GM18517 (cell line): ENCODE results near the gene RASAL2.
"Not testable (repeated sequence)": the region's sequence is repeated elsewhere in the genome, so short reads cannot be mapped to it uniquely, and the experiment has no call there.

Experiments
- ATAC-seq: cut with Tn5 transposase; IDR thresholded peaks from one replicate; pipeline ENCODE4 v1.9.1; 2021; ENCODE audit warnings: mild to moderate bottlenecking, moderate library complexity; ENCODE audit not compliant: unreplicated experiment

RASAL2 gene

DNA sequence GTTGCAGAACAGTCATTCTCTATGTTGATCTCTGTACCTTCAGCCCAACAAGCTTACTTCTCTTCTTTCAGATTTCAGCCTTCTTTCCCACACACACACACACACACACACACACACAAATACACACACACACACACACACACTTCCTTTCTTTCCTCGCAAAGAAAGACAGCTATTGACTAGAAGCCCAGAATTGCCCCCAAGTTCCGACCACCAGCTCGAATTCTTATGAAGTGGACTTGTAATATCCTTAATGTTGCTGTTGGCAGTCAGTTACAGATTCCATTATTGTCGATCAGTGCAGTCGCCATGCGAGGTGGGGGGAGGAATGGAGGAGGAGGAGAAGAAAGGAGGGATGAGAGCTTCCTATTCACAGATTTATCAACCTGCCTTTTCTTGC, 277.3 kb downstream of the RASAL2 start:
- ATAC-seq: no peak

DNA sequence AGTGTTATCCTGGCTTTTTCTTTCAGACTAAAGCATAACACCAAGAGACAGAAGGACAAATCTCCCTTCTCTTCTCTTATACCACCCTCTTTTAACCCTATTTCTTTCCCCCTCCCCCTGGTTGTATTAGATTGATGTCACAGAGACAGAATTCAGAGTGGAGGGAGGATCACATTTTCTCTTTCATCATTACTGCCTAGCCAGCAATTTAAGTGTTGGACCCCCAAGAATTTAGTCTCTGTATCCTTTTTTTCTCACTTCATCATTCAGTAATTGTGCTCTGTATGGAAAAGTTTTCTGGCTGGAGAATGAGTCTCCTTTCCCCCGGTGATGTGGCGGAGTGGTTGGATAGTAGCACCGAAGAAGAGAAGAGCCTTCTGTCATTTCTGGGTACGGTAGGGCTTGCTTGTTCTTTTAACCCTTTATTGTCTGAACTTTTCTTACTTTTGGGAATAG, 278.1 kb downstream of the RASAL2 start:
- no peak for ATAC-seq

DNA sequence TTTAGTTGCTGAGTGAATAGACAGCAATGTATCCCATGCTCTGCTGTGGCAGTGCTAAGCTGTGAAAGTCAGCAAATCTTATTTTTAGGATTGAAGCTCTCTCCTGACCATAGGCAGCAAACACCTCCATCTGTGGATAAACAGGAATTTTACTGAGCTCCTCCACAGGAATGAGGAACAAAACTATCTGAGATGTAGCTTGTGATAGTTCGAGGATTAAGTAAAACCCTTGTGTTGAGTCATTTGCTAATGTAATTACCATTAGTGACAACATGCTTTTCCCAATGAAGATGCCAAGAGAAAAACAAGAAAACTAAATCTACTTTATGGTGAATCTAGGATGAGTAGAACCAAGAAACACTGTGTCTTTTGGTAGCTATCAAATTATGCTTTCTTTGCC, 280.1 kb downstream of the RASAL2 start:
- no peak for ATAC-seq

DNA sequence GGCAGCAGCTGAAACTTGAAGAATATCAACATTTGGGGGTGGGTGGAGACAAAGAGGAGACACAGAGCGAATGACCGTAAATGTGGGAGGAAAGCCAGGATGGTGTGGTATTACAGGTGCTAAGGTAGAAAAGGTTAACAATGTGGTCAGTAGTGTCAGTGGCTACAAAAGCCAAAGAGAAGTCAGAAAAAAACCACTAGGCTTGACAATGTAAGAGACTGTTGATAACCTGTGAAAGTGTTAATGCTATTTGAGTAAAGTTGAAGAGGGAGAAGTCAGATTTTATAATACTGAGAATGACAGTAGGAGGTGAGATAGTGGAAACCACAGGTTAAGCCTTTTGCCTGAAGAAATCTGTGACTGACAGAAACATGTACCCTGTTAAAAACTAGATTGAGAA, 282.1 kb downstream of the RASAL2 start:
- no peak for ATAC-seq

DNA sequence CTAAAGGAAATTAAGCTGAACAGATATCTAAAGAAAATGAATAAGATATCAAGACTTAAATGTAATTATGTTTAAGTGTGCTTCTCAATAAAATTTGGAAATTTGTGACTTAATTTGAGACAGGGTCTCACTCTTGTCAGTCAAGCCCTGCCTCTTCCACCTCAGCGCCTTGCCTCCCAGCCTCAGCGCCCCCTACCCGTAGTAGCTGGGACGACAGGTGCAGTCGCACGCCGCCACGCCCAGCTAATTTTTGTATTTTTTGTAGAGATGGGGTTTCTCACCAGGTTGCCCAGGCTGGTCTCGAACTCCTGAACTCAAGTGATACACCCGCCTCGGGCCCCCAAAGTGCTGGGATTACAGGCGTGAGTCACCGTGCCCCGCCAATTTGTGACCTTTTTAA, 285.9 kb downstream of the RASAL2 start:
- ATAC-seq: no peak

DNA sequence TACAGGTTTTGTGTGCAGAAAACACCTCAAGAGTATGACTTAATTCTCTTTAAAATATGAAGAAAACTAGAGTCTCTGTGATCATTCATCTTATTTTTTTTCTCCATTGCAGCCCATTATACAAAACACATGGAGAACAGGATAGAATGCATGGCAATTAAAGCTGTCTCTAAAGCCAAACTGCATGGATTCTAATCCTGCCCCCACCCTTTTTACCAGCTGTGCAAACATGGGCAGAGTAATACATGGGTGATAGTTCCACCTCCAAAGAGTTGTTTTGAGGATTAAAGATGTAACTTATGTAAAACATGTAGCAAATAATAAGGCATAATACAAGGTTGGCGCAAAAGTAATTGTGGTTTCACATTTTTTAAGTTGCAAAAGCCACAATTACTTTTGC, 288.5 kb downstream of the RASAL2 start:
- ATAC-seq: no peak

DNA sequence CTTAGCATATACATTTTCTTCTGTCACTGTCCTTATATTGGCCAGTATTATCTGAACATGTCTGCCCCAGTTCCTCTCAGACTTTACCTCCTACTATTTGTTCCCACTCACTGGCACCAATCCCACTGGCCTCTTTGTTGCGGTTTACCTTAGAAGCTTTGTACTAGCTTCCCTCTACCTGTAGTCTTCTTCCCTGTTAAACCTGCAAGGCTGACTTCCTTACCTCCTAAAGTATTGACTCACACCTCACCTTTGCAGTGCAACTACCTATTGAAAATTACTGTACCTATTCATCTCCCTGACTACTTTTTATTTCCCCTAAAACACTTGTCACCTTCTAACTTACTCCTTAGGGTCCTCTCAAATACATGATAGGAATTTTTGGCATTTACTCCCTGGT, 291.8 kb downstream of the RASAL2 start:
- no peak for ATAC-seq

DNA sequence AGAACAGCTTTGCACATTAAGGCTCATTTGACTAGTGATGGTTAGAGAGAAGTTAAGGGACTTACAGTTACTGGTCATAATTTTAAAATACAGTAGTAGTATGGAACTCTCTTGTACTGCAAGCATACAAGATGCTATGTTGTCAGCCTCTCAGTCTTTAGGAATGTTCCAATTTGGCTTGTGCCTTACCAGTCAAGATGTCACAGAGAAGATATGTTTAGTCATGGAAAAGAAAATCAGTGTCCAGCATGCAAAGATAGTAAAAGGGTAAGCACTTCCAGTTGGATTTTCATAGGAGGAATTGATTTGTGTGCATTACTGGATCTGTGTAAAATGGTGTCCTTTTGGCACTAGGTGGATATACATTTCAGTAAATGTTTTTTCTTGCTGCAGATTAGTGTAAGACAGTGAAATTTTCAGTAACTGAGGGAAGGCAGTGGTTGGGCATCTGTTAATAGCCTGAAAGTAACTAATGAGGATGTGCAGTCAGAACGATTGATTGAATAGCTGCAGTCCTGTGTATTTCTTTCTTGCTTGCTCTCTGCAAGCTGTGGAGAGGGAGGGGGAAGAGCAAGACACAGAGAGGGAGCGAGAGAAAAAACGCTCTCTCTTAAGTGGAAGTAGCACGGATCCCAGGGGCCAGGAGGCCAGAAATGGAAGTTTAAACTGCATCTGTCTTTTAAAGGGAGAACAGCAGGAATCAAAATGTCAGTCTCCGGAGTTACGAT, 294.7 kb downstream of the RASAL2 start:
- ATAC-seq: no peak

DNA sequence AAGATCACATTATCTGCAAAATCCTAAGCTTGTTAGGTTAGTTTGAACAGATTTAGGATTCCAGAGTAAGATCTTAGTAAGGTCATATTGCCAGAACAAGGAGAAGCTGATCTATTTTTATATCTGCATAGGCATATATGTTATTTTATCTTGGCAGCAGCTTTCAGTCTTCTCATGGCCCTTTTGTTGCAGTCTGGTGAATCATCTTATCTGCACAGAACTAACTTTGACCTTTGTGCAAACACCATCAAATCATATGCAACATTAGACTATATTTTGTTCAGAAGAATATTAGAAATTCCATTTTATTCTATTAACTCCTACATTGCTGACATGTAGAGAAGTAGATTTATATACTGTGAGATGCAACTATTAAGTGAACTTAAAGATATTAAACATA, 295.5 kb downstream of the RASAL2 start:
- ATAC-seq: no peak

DNA sequence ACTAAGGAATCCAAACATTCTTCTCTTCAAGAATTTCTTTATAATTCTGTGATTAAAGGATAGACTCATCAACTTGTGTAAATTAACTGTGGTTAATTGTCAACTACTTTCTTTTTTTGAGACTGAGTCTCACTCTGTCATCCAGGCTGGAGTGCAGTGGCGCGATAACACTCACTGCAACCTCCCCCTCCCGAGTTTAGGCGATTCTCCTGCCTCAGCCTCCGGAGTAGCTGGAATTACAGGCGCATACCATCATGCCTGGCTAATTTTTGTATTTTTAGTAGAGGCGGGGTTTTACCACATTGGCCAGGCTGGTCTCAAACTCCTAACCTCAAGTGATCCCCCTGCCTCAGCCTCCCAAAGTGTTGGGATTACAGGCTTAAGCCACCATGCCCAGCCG, 296.4 kb downstream of the RASAL2 start:
- ATAC-seq: not testable (repeated sequence)

DNA sequence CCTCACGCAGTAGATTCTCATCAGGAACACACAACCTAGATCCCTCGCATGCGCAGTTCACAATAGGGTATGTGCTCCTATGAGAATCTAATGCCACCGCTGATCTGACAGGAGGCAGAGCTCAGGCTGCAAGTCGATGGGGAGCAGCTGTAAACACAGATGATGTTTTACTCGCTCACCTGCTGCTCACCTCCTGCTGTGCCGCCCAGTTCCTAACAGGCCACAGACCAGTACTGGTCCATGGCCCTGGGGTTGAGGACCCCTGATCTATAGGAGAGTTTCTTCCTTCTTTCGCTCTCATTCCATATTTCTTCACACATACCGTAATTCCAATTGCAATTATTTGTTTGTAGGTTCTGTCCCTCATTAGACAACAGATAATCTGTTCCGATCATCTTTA, 299.5 kb downstream of the RASAL2 start:
- no peak for ATAC-seq

DNA sequence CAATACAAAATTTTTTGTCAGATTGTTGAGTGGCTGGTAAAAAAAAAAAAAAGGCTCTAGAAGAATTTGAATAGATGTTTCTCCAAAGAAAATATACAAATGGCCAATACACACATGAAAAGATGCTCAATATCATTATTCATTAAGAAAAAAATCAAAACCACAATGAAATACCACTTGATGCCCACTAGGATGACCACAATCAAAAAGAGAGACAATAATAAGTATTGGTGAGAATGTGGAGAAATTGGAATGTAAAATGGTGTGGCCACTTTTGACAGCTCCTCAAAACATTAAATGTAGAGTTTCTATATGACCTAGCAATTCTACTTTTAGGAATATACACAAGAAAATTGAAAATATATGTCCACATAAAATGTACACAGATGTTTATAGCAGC, 302.9 kb downstream of the RASAL2 start:
- no peak for ATAC-seq

DNA sequence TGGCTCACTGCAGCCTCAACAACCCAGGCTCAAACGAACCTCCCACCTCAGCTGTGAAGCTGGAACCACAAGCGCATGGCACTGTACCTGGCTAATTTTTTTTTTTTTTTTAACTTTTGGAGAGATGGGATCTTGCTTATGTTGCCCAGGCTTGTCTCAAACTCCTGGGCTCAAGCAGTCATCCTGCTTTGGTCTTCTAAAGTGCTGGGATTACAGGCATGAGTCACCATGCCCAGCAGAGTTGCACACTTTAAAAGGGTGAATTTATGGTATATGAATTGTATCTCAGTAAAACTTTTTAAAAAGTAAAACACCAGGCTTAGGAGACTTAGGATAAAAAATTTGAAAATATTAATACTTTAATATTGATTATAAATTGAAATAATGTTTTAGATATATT, 303.8 kb downstream of the RASAL2 start:
- ATAC-seq: no peak

DNA sequence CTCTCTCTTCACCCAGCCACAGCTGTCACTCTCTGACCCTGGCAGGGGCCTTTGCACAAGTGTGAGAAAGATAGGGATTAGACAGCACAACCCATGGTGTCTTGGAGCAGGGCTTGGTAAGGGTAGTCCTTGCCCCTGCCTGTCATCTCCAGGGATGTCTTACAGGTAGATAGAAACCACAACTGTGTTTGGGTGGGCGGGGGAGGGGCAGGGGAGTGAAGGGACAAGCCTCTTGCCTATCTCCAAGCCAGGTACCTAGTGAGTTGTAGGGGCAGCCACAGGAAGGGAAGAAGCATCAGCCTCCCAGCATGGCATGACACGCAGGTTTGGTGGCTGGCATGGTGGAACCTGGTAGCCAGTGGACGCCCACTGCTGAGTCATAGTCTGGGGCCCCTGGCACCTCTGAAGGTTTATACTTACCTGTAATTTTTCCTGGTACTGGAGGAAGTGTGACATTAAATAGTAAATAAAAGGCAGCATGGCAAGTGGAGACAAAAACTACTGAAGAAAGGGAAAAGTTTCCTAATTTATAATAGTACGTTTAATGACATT, 305.3 kb downstream of the RASAL2 start:
- ATAC-seq: no peak

DNA sequence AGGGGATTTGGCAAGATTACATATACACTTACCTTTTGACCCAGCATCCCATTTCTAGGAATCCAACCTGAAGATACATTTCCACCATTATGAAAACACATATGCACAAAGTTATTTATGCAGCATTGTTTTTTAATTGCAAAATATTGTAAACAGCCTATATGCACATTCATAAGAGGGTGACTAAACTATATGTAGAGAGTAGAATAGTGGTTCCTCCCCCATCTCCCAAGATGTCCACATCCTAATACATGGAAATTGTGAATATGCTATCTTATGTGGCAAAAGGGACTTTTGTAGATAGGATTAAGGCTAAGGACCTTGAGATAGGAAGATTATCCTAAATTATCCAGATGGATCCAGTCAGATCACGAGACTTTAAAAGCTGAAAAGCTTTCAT, 311.2 kb downstream of the RASAL2 start:
- no peak for ATAC-seq

DNA sequence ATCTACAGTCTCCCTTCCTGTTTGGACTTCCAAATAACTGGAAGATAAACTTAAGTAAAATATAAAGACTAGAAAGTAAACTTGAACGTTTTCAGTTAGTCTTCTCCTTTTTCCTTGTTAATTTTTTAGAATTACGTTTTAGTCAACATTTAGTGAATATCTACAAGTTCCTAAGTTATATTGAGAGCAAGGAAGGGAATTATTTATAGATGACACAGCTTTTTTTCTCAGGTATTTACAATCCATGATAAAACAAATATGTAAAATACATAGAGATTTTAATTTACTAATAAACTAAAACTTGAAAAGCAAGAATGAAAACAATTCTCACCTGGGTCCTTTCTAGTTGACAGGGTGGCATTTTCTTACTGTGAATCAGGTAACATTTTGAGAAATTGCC, 313.3 kb downstream of the RASAL2 start:
- ATAC-seq: no peak

DNA sequence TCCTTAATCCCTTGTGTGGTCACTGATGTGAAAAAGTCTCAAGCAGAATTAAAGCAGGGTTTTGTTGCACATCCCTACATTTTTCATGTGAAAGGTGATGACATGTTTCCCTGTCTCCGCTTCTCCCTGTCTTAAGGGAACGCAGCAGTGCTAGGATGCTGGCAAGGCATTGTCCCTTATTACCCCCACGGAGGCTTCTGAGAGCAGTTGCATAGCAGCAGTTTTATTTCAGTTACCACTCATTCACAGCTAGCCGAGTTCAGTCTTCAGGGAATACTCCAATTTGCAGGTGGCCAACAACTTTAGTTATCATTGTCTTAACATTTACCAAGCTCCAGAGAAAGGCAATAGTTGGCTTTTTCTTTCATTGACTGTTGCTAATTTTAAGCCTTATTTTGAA, 313.8 kb downstream of the RASAL2 start:
- no peak for ATAC-seq

DNA sequence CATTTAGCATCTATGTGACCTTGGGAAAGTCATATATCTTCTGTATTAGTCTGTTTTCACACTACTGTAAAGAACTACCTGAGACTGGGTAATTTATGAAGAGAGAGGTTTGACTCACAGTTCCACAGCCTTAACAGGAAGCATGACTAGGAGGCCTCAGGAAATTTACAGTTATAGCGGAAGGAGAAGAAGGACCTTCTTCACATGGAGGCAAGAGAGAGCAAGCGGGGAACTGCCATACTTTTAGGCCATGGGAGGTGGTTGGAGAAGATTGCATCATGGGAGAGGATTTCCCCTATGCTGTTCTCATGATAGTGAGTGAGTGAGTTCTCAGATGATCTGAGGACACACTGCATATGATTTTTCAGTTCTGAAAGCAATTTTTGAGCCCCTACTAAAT, 315.0 kb downstream of the RASAL2 start:
- no peak for ATAC-seq

DNA sequence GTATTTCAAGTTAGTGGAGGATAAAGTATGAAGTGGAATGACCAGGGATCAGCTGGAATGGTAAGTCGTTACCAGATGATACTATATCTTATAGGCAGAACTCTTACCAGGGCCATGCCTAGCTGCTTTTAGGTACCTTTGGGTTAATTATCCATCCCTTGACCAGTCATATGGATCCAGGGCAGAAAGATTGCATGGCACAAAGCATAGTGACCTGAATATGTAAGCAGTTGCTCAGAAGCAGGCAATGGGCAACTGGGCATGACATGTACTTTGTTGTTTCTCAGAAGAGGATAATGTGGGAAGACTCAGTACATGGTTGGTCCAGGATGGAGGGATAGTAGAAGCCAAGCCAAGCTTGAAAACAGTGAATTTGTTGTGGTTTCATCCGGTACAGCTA, 315.6 kb downstream of the RASAL2 start:
- ATAC-seq: no peak

DNA sequence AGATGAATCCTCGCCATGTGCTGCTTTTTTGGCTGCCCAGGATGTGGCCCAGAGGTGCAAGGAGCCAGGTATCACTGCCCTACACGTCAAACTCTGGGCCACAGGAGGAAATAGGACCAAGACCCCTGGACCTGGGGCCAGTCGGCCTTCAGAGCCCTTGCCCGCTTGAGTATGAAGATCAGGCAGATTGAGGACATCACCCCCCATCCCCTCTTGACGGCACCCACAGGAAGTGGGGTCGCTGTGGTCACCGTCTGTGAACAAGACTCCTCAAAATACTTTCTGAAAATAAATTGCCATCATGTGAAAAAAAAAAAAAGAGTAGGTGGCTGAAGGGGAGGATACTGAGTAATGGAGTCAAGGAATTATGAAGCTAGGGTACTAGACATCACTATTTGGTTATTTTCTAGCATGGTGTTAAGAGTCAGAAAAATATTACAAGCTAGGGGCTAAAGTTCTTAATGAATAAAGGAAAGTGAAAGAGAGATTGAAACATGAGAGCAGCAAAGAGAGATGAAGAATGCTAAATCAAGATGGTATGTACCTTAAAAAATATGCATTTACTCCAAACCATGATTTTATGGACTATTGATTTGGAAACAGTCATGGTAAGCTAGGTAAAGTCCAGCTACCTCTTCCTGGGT, 318.0 kb downstream of the RASAL2 start:
- ATAC-seq: peak; percentile 77

DNA sequence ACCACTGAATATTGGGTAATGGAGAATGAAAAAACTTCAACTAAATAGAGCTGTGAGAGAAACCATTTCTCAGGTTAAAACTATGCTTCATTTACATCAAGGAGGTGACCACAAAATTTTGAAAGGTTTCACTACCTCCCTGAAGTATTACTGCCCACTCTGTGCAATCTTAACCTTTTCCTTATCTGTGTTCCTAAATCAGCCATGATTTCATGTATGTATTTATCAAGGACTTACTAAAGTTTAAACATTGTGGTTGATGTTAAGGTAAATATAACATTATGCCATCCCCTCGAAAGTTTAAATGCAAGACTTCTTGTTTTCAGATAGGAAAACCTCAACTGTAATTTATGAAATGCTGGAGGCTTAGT, 318.5 kb downstream of the RASAL2 start:
- peak; percentile 89 for ATAC-seq

DNA sequence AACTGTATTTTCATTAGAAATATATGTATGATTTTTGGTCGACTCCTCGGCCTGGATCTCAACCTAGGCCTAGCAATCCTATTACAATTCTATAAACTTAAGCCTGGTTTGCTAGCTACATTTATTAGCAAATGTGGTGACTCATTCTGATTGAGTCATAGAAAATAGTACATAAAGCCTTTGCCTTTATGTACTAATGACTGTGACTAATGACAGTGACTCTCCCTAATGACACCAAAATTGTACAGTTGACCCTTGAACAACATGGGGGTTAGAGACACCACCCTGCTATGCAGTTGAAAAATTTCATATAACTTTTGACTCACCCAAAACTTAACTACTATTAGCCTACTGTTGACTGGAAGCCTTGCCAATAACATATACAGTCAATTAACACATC, 324.0 kb downstream of the RASAL2 start:
- no peak for ATAC-seq
